Adipocyte (in vitro differentiated cells): ENCODE results near the gene CDK4.

Experiments
- DNase-seq: peaks from one replicate; pipeline ENCODE4 v3.0.0-alpha.2; 2015; ENCODE audit warnings: low read depth
- H3K27me3 ChIP-seq: replicated peaks from 2 replicates; pipeline ENCODE4 v1.7.0; 2013; ENCODE audit warnings: mild to moderate bottlenecking, low read length, moderate library complexity; ENCODE audit not compliant: control insufficient read depth, insufficient read depth
- H3K36me3 ChIP-seq: 2 replicates; pipeline ENCODE4 v1.7.0; 2013; ENCODE audit warnings: low read length, mild to moderate bottlenecking, moderate library complexity; ENCODE audit not compliant: control insufficient read depth, insufficient read depth, severe bottlenecking
- H3K4me1 ChIP-seq: 2 replicates; pipeline ENCODE4 v1.7.0; 2013; ENCODE audit warnings: mild to moderate bottlenecking, low read length, moderate library complexity; ENCODE audit not compliant: control insufficient read depth, insufficient read depth
- H3K4me3 ChIP-seq: 2 replicates; pipeline ENCODE4 v1.7.0; 2013; ENCODE audit warnings: mild to moderate bottlenecking, low read length, moderate library complexity
- H3K9ac ChIP-seq: 2 replicates; pipeline ENCODE4 v1.7.0; 2013; ENCODE audit warnings: mild to moderate bottlenecking, low read length, moderate library complexity
- H3K9me3 ChIP-seq: 2 replicates; pipeline ENCODE4 v1.7.0; 2013; ENCODE audit warnings: mild to moderate bottlenecking, low read length, moderate library complexity; ENCODE audit not compliant: control insufficient read depth

The CDK4 gene

DNA sequence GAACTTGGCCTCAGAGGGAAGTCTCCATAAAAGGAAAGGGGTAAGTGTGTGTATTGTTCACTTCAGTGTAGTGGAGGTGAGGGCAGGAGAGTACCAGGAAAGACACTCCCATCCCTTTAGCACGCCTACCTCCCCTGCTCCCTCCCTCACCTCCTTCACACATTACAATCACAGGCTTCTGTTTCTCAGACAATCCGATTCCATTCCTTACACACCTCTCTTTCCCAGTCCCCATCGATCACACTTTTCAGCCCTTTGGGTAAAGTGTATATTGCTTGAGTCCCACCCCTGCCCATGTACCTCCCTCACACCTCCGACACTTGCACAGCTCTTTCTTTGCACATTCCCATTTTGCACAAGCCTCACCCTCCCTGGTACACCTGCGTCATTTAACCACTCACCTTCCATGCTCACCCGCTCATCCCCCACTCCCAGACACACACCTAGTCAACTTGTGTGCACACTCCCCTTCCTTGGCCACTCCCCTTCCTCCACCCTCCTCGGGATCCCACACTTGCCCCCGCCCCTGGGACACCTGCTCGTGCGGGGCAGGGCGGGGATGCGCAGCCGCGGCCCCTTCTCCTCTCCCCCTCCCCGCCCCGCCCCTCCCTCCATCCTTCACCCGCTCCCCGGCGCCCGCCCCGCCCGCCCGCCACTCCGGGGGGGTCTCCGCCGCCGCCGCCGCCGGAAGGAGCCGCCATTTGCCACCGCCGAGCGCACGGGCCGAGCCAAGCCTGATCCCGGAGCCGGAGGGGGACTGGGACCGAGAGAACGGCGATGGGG, 2.5 kb upstream of the CDK4 start, which contains the start of gene MARCHF9:
TSS of gene MARCHF9 (plus strand) at position 693 of the 783 bp plus-strand sequence. CDS start 426 bp downstream, outside the sequence.
- Histone ChIP-seq H3K27me3 (peaks cover 11% of the 10 kb centered on the region), H3K36me3 (peaks cover 10% of the 10 kb centered on the region), H3K4me1 (peaks cover 20% of the 10 kb centered on the region), H3K9ac (no peak within 1 kb of the TSS), H3K4me3 (peak within 1 kb of the TSS; percentile 69), H3K9me3 (no peaks in the 10 kb centered on the region)
- DNase-seq: peak; percentile 47

DNA sequence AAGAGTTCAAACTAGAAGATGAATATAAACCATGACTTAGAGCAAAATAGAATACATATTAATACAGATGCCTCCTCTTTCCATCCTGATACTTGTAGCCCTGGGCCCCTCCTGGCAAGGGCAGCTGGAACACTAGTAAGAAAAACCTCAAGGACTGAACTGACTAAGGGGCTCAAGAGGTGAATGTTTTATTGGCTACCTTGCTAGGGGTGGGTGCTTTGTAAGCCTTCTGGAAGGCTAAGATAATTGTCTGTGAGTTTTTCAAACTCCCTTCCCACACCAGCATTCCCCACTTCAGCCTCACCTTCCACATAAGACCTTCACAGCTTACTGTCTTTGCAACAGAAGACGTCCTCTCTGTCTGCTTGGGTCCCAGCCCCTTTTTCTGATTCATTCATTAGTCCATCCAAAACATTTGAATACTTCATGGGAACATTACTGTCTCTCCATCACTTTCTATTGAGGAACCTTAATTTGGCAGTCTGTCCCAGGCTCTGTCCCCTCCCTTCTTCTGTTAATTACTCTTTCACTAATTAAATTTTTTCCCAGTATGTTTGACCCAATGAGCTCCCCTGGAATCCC, 1.7 kb upstream of the CDK4 start:
- Histone ChIP-seq H3K36me3 (peaks cover 17% of the 10 kb centered on the region), H3K4me3 (no peak overlapping the region), H3K9ac (no peak overlapping the region), H3K9me3 (no peaks in the 10 kb centered on the region), H3K27me3 (peaks cover 11% of the 10 kb centered on the region), H3K4me1 (peaks cover 20% of the 10 kb centered on the region)
- no peak for DNase-seq

DNA sequence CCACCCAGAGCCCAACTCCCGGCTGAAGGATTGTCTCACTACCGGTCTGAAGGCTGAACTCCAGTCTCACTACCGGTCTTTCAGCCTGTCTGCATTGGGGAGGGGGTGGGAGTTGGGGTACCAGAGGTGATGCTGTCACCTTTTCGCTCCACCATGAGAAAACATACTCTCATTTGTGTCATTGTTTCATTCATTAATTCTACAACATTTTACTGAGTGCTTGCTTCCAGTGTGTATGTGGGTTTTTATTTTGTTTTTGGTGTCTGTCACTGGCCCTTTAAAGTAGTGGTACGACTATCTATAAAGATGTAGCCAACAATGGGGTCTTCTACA, 524 bp upstream of the CDK4 start:
- Histone ChIP-seq H3K4me1 (peaks cover 20% of the 10 kb centered on the region), H3K36me3 (peaks cover 29% of the 10 kb centered on the region), H3K27me3 (peaks cover 11% of the 10 kb centered on the region), H3K9me3 (no peaks in the 10 kb centered on the region), H3K9ac (peak overlapping the region; percentile 61), H3K4me3 (peak overlapping the region; percentile 93)
- no peak for DNase-seq

DNA sequence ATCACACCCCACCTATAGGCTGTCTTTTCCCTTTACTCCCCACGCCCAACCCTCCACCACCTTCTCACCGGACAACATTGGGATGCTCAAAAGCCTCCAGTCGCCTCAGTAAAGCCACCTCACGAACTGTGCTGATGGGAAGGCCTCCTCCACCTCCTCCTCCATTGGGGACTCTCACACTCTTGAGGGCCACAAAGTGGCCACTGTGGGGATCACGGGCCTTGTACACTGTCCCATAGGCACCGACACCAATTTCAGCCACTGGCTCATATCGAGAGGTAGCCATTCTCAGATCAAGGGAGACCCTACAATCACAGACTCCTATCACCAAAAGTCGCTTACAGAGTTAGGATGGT, 700 bp downstream of the CDK4 start:
- Histone ChIP-seq H3K9ac (peak overlapping the region; percentile 92), H3K27me3 (peaks cover 5% of the 10 kb centered on the region), H3K4me3 (peak overlapping the region; percentile 93), H3K4me1 (peaks cover 22% of the 10 kb centered on the region), H3K36me3 (peaks cover 41% of the 10 kb centered on the region), H3K9me3 (no peaks in the 10 kb centered on the region)
- DNase-seq: no peak

DNA sequence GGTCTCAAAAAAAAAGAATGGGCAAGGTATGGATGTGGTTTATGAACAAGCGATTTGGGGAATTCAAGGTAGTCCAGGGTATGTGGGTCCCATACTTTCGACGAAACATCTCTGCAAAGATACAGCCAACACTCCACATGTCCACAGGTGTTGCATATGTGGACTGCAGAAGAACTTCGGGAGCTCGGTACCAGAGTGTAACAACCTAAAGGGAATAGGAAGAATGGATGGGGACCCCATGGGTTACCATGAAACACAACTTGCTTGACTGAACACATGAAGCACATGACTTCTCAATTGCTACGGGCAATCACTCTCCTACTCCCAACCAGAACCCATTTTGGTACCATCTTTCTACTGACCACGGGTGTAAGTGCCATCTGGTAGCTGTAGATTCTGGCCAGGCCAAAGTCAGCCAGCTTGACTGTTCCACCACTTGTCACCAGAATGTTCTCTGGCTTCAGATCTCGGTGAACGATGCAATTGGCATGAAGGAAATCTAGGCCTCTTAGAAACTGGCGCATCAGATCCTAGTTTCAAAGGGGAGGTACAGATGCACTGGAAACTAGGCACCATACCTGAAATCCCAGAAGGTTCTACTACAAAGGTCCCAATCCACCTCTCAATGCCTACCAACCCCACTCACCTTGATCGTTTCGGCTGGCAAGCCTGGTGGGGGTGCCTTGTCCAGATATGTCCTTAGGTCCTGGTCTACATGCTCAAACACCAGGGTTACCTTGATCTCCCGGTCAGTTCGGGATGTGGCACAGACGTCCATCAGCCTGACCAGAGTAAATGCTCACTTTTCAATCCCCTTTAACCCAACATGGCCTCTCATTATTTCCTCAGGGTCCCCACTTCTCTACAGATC, 1.3 kb downstream of the CDK4 start:
- no peak for DNase-seq
- H3K4me3 ChIP-seq: peak overlapping the region; percentile 93
- peaks cover 4% of the 10 kb centered on the region for H3K27me3 ChIP-seq
- H3K9me3 ChIP-seq: no peaks in the 10 kb centered on the region
- peak overlapping the region; percentile 92 for H3K9ac ChIP-seq
- peaks cover 45% of the 10 kb centered on the region for H3K36me3 ChIP-seq
- peaks cover 25% of the 10 kb centered on the region for H3K4me1 ChIP-seq

DNA sequence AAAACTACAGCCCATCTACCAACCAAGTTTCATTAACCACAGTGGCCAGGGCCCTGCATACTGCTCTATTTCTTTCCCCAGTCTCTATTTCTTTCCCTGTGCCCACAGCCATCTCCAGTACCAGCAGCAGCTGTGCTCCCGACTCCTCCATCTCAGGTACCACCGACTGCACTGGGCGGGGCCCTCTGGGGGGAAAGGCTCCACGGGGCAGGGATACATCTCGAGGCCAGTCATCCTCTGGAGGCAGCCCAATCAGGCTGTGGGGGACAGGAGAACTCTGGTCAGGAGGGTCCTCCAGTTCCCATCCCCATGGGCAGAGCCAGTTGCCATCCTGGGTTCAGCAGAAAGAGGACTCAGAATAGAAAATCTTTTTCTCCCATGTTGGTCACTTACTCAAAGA, 3.0 kb downstream of the CDK4 start:
- Histone ChIP-seq H3K9ac (no peak overlapping the region), H3K27me3 (no peaks in the 10 kb centered on the region), H3K9me3 (no peaks in the 10 kb centered on the region), H3K4me1 (peaks cover 29% of the 10 kb centered on the region), H3K36me3 (peaks cover 45% of the 10 kb centered on the region), H3K4me3 (no peak overlapping the region)
- DNase-seq: no peak

DNA sequence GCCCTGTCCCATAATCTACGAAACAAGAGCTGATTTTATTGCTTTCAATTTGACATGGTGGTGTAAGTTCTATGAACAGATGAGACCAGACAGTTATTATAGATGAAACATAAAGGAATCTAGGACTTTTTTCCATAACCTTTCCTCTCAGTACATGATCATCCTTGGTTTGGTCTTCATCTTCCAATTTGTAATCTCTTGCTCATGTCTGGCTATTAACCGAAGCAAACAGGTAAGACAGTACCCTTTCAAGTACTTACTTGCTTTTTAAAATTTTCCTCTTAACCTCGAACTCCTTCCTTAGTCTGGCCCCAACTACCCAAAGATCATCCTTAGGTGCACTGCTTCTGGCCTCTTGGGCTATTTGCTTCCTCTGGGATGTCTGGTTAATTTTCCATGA, 6.1 kb downstream of the CDK4 start:
- DNase-seq: no peak
- peak overlapping the region; percentile 98 for H3K4me3 ChIP-seq
- peaks cover 6% of the 10 kb centered on the region for H3K27me3 ChIP-seq
- H3K36me3 ChIP-seq: peaks cover 45% of the 10 kb centered on the region
- H3K4me1 ChIP-seq: peaks cover 24% of the 10 kb centered on the region
- H3K9me3 ChIP-seq: no peaks in the 10 kb centered on the region
- H3K9ac ChIP-seq: peak overlapping the region; percentile 98

DNA sequence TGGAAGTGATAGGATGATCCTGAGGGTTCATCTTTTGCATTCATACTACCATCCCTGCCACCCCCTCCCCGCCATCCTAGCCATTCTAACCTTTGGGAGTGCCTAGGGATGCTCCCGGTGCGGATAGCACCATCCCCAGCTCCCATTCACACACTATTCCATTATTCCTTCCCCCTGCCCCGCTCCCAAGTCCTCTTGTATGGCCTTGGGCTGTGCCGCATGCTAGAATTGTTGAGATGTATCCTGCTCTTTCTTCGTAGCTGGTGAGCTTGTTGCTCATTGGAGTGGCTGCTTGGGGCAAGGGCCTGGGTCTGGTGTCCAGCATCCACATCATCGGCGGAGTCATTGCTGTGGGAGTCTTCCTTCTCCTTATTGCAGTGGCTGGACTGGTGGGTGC, 6.6 kb downstream of the CDK4 start:
- Histone ChIP-seq H3K4me1 (peaks cover 18% of the 10 kb centered on the region), H3K36me3 (peaks cover 41% of the 10 kb centered on the region), H3K27me3 (peaks cover 12% of the 10 kb centered on the region), H3K9ac (peak overlapping the region; percentile 98), H3K9me3 (no peaks in the 10 kb centered on the region), H3K4me3 (peak overlapping the region; percentile 98)
- no peak for DNase-seq

DNA sequence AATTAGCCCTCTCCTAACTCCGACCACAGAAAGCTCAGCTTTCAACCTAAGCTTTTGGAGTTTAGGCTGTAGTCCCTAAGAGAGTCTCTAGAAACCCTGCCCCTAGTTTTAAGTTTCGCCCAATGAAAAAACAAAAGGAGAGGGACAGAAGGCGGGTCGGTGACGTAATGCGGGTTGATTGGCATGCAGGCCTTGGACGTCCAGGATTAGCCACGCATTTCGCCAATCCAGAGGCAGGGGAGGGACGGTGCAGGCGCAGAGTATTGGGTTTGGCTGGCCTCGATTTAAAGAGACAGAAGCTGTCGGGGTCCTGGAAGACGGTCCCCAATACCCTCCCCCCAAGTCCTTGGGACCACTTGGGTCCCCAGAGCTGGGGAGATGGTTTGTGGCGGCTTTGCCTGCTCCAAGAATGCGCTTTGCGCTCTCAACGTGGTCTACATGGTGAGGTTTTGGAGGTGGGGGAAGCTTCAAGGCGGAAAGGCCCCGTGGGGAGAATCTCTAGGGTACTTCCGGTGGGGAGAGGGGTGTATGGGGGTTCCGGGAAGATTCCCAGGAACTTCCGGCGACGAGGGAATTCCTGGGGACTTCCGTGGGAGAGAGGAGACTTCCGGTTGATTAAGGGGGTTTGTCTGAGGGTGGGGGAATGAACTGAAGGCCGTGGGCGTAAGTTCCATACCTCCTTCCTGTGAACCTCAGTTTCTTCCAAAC, 7.2 kb downstream of the CDK4 start, which contains the start of gene TSPAN31:
TSS of gene TSPAN31 (plus strand) at position 263 of the 708 bp plus-strand sequence. CDS start at position 379, 116 bp downstream.
- Histone ChIP-seq H3K36me3 (peaks cover 36% of the 10 kb centered on the region), H3K9me3 (no peaks in the 10 kb centered on the region), H3K4me1 (peaks cover 17% of the 10 kb centered on the region), H3K9ac (peak within 1 kb of the TSS; percentile 98), H3K4me3 (peak within 1 kb of the TSS; percentile 98), H3K27me3 (peaks cover 17% of the 10 kb centered on the region)
- DNase-seq: peak; percentile 99

DNA sequence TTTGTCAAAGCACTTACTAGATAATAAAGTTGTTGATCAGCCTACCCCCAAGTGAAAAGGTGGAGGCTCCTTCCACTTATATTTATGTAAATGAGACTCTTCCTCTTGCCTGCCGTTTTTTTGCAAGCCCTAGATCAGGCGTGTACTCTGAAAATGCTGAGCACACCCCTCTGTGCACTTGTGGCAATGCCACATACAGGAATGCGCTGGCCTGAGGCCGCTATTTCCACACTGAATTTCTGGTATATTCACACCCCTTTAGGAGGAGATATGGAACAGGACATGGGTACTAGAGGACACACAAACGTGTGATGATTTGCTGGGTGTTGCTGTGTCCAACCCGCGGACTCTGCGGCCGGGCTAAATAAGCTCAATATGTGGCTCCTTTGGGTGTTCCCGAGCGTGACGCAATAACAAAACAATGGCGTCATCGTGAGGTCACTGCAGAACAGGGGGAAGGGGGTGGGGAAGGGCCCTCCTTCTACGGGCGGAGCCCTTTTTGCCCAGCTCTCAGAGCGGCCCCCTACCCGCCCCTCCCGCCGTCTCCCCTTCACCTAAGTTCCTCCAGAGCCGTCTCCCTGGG, 7.8 kb downstream of the CDK4 start:
- peak overlapping the region; percentile 98 for H3K4me3 ChIP-seq
- peaks cover 23% of the 10 kb centered on the region for H3K27me3 ChIP-seq
- peak; percentile 93 for DNase-seq

More for the DNA sequence above, 7.8 kb downstream of the CDK4 start:
- peaks cover 33% of the 10 kb centered on the region for H3K36me3 ChIP-seq
- peak overlapping the region; percentile 98 for H3K9ac ChIP-seq
- no peaks in the 10 kb centered on the region for H3K9me3 ChIP-seq
- H3K4me1 ChIP-seq: peaks cover 17% of the 10 kb centered on the region
